Measurements from ENCODE around the gene PAQR5.

- TF ChIP-seq CTCF (IDR thresholded peaks at IDR 0.05) = no peak
- no peak for TF ChIP-seq POLR2A (IDR thresholded peaks at IDR 0.05)
Measured at GRCh38 chr15:69415381-69415780, 116.7 kb downstream of the PAQR5 start.

Data from testis (tissue), 2 donors.